HG03460 (cell line): ENCODE measurements around the gene TUBB1.
"Not testable (repeated sequence)": the region's sequence is repeated elsewhere in the genome, so short reads cannot be mapped to it uniquely, and the experiment has no call there.

ENCODE experiments used
- ATAC-seq: cut with Tn5 transposase; IDR thresholded peaks from one replicate; pipeline ENCODE4 v1.9.1; 2021; ENCODE audit not compliant: unreplicated experiment

The TUBB1 gene

GRCh38 chr20:59019217-59019616 is at the start of gene TUBB1:
TUBB1 (plus strand) TSS chr20:59019429; CDS start chr20:59019523, 94 bp downstream.
- no peak for ATAC-seq

- ATAC-seq: no peak
Measured at GRCh38 chr20:58969439-58969838, 49.8 kb upstream of the TUBB1 start.

GRCh38 chr20:58970146-58970545 is 49.1 kb upstream of the TUBB1 start:
- ATAC-seq: peak; percentile 52

GRCh38 chr20:58971429-58971828 is 47.8 kb upstream of the TUBB1 start:
- ATAC-seq: no peak

- ATAC-seq: no peak
Measured at GRCh38 chr20:58973179-58973578, 46.0 kb upstream of the TUBB1 start.

GRCh38 chr20:58973866-58974265 is 45.4 kb upstream of the TUBB1 start:
- no peak for ATAC-seq

- no peak for ATAC-seq
Measured at GRCh38 chr20:58975353-58975752, 43.9 kb upstream of the TUBB1 start.

- no peak for ATAC-seq
Measured at GRCh38 chr20:58976061-58976730, 43.0 kb upstream of the TUBB1 start.

- ATAC-seq: no peak
Measured at GRCh38 chr20:58978351-58979190, 40.7 kb upstream of the TUBB1 start.

- peak; percentile 71 for ATAC-seq
Measured at GRCh38 chr20:58980711-58981627, 38.3 kb upstream of the TUBB1 start, which contains the start of gene NELFCD. NELFCD (plus strand) TSS chr20:58981256; CDS start chr20:58981310, 54 bp downstream.

GRCh38 chr20:58981628-58982364 is 37.4 kb upstream of the TUBB1 start:
- ATAC-seq: no peak

GRCh38 chr20:58982406-58983114 is 36.7 kb upstream of the TUBB1 start:
- no peak for ATAC-seq

GRCh38 chr20:58983115-58983468 is 36.1 kb upstream of the TUBB1 start:
- ATAC-seq: not testable (repeated sequence)

- no peak for ATAC-seq
Measured at GRCh38 chr20:58984691-58985090, 34.5 kb upstream of the TUBB1 start.

GRCh38 chr20:58985656-58986055 is 33.6 kb upstream of the TUBB1 start:
- ATAC-seq: no peak

GRCh38 chr20:58986286-58986967 is 32.8 kb upstream of the TUBB1 start:
- ATAC-seq: no peak

GRCh38 chr20:58986968-58987517 is 32.2 kb upstream of the TUBB1 start:
- no peak for ATAC-seq

GRCh38 chr20:58987790-58988564 is 31.3 kb upstream of the TUBB1 start:
- no peak for ATAC-seq
